Astrocyte (in vitro differentiated cells and primary cell): ENCODE measurements around the gene PLXND1.

ENCODE experiments used
- CTCF ChIP-seq: IDR thresholded peaks from 2 replicates; pipeline ENCODE4 v1.5.1; 2011; ENCODE audit warnings: low read depth, mild to moderate bottlenecking, inconsistent platforms, low read length, moderate library complexity; ENCODE audit not compliant: insufficient read depth
- EZH2 ChIP-seq: IDR thresholded peaks from 2 replicates; pipeline ENCODE4 v1.6.1; 2012; ENCODE audit warnings: mild to moderate bottlenecking, low read length, inconsistent platforms; ENCODE audit not compliant: insufficient read depth

DNA sequence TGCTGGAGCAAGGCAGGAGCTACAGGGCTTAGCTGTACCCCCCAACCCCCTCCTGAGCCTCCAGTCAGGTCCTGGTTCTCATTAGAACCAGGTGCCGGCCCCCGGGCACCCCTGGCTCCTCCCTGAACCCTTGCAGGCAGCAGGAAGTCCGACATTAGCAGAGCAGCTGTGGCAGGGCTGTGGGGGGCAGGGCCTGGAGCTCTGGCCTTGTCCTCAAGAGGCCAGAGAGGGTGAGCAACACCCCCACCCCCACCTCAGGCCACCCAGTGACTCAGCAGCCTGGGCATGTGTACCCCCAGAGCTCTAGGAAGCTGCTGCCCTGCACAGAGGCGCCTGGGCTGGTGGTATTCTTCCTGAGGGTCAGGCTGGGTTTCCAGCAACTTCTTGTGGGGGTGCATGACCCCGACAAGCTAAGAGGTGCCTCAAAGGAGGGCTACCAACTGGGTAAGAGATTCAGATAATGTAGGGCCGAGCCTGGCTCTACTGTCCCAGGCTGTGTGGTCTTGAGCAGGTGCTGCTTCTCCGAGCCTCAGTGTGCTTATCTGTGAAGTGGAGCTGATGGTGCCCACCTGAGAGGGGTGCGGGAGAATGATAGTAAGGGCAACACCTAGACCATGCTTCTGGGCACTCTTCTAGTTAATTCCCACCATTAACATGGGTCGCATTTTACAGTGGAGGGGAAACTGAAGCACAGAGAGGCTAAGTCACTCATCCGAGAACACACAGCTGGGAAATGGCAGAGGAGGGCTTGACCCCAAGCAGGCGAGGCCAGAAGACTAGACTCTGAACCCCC, 47.5 kb downstream of the PLXND1 start:
- TF ChIP-seq CTCF (no peak), EZH2 (no peak)
